Liver (tissue), 9 donors: Measurements from ENCODE around the gene DPYSL4. TPM values are rescaled to one million over a fixed set of nuclear protein-coding genes. Genes with fewer than 3 reads are reported as not detected.

Experiments used
- DNase-seq: peaks from one replicate; pipeline ENCODE4 v3.0.0-alpha.2; 2017; ENCODE audit warnings: low spot score
- H3K27ac ChIP-seq, 2 donors: one replicate each; pipeline ENCODE4 v1.7.0; 2013; ENCODE audit warnings: inconsistent platforms in 2 of 2, low read length in 2 of 2, control low read depth in 1 of 2, low read depth in 1 of 2, mild to moderate bottlenecking in 1 of 2
- H3K27me3 ChIP-seq, 4 donors: one replicate each; pipeline versions ENCODE4 v1.6.1 to v1.7.0; 2013; ENCODE audit warnings: low read length in 3 of 4, inconsistent platforms in 1 of 4, mild to moderate bottlenecking in 1 of 4, moderate library complexity in 1 of 4; ENCODE audit not compliant: control insufficient read depth in 4 of 4, insufficient read depth in 4 of 4
- H3K36me3 ChIP-seq, 4 donors: one replicate each; pipeline versions ENCODE4 v1.6.1 to v1.7.0; 2013; ENCODE audit warnings: low read length in 3 of 4, mild to moderate bottlenecking in 3 of 4, low read depth in 1 of 4, moderate library complexity in 1 of 4; ENCODE audit not compliant: control insufficient read depth in 4 of 4, insufficient read depth in 3 of 4
- H3K4me1 ChIP-seq, 4 donors: one replicate each; pipeline versions ENCODE4 v1.6.1 to v1.7.0; 2013; ENCODE audit warnings: low read length in 3 of 4, mild to moderate bottlenecking in 3 of 4, moderate library complexity in 1 of 4; ENCODE audit not compliant: control insufficient read depth in 4 of 4, insufficient read depth in 4 of 4
- H3K4me3 ChIP-seq, 3 donors: one replicate each; pipeline versions ENCODE4 v1.6.1 to v1.7.0; 2013; ENCODE audit warnings: low read length in 3 of 3, control low read depth in 1 of 3, low read depth in 1 of 3, mild to moderate bottlenecking in 1 of 3
- H3K9ac ChIP-seq, 2 donors: one replicate each; pipeline ENCODE4 v1.7.0; 2013; ENCODE audit warnings: low read length in 2 of 2, mild to moderate bottlenecking in 2 of 2, moderate library complexity in 2 of 2, control low read depth in 1 of 2, low read depth in 1 of 2
- H3K9me3 ChIP-seq, 4 donors: one replicate each; pipeline versions ENCODE4 v1.6.1 to v1.7.0; 2013; ENCODE audit warnings: low read length in 3 of 4; ENCODE audit not compliant: control insufficient read depth in 4 of 4
- HNF4A ChIP-seq, 2 donors: conservative IDR thresholded peaks; 2 replicates each; pipeline ENCODE4 v1.6.1; 2016; ENCODE audit warnings: antibody characterized with exemption in 2 of 2, mild to moderate bottlenecking in 2 of 2
- HNF4G ChIP-seq: IDR thresholded peaks from 2 replicates; pipeline ENCODE4 v1.6.1; 2016; ENCODE audit warnings: antibody characterized with exemption
- NR2F2 ChIP-seq: IDR thresholded peaks from 2 replicates; pipeline ENCODE4 v1.6.1; 2016; ENCODE audit warnings: antibody characterized with exemption
- RAD21 ChIP-seq, 2 donors: IDR thresholded peaks; 2 replicates each; pipeline ENCODE4 v1.6.1; 2016; ENCODE audit warnings: antibody characterized with exemption in 2 of 2, mild to moderate bottlenecking in 2 of 2
- REST ChIP-seq: IDR thresholded peaks from 2 replicates; pipeline ENCODE4 v1.6.1; 2016; ENCODE audit warnings: antibody characterized with exemption, mild to moderate bottlenecking
- RXRA ChIP-seq, 2 donors: IDR thresholded peaks; 2 replicates each; pipeline ENCODE4 v1.6.1; 2017 to 2018; ENCODE audit warnings: antibody characterized with exemption in 2 of 2, mild to moderate bottlenecking in 1 of 2
- SP1 ChIP-seq: IDR thresholded peaks from 2 replicates; pipeline ENCODE4 v1.6.1; 2018; ENCODE audit warnings: antibody characterized with exemption, mild to moderate bottlenecking
- TAF1 ChIP-seq: conservative IDR thresholded peaks from 2 replicates; pipeline ENCODE4 v1.6.1; 2016; ENCODE audit warnings: antibody characterized with exemption, mild to moderate bottlenecking
- YY1 ChIP-seq: IDR thresholded peaks from 2 replicates; pipeline ENCODE4 v1.6.1; 2016; ENCODE audit warnings: antibody characterized with exemption, mild to moderate bottlenecking
- ZBTB33 ChIP-seq: IDR thresholded peaks from 2 replicates; pipeline ENCODE4 v1.6.1; 2016; ENCODE audit warnings: antibody characterized with exemption
- WGBS: extraction: QIAGEN DNeasy Blood & Tissue Kit; methylation state at CpG from one replicate; pipeline ENCODE4 v1.1.7; 2013; 5-methylcytosine and 5-hydroxymethylcytosine counted together
- polyA plus RNA-seq, 2 donors: library from polyadenylated mRNA; stranded (reverse) in 1 of 2; unstranded in 1 of 2; fragments of 200-250 nt in 1 of 2; fragments of >200 nt in 1 of 2; fragmentation: Nextera tagmentation in 1 of 2; extraction: Ambion mirVana in 1 of 2; gene quantifications; one replicate each; pipeline versions ENCODE4 v1.2.1 to v1.2.3, GENCODE V29; 2013 to 2015
- total RNA-seq, 2 donors: library from RNA; depleted of rRNA; stranded (reverse); fragments of >200 nt; gene quantifications; one replicate each; pipeline ENCODE4 v1.2.3, GENCODE V29; 2014
- TF ChIP-seq, protein P1 (sequence below): IDR thresholded peaks from 2 replicates; pipeline ENCODE4 v1.6.1; 2016; ENCODE audit warnings: antibody characterized with exemption
- donor health status: healthy.
- donor health status: healthy.
- donor health status: healthy.
- donor health status: healthy.
- donor health status: healthy.

Gene DPYSL4
- total and polyA plus RNA-seq, 4 donors = 0.19 to 2.2 (median 0.26) TPM

- Histone ChIP-seq H3K36me3 (no peaks in the 10 kb centered on the region), H3K27me3 (peaks cover 0 to 3% (median 2%) of the 10 kb centered on the region in 4 donors)
- 58% methylated on average over 16 of the region's 16 CpGs for WGBS
These were observed 23.4 kb upstream of the DPYSL4 start for GRCh38 chr10:132163278-132163765.

GRCh38 chr10:132163826-132164515 lies 22.8 kb upstream of the DPYSL4 start:
- Histone ChIP-seq H3K4me1 (peaks cover 0 to 7% (median 1%) of the 10 kb centered on the region in 4 donors), H3K36me3 (no peaks in the 10 kb centered on the region), H3K9ac (no peak overlapping the region), H3K9me3 (no peaks in the 10 kb centered on the region), H3K4me3 (no peak overlapping the region), H3K27me3 (peaks cover 0 to 3% (median 2%) of the 10 kb centered on the region in 4 donors), H3K27ac (no peak overlapping the region)
- 86% methylated on average over 17 of the region's 17 CpGs for WGBS
- DNase-seq = no peak
- TF ChIP-seq HNF4A (conservative IDR thresholded peaks at IDR 0.05) (no peak), RXRA (IDR thresholded peaks at IDR 0.05) (no peak), SP1 (no peak), YY1 (no peak), ZBTB33 (no peak), TAF1 (no peak)
- TF ChIP-seq, protein P1, sequence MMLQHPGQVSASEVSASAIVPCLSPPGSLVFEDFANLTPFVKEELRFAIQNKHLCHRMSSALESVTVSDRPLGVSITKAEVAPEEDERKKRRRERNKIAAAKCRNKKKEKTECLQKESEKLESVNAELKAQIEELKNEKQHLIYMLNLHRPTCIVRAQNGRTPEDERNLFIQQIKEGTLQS = no peak

More at GRCh38 chr10:132163278-132163765, 23.4 kb upstream of the DPYSL4 start:
- Histone ChIP-seq H3K9ac (no peak overlapping the region), H3K4me3 (no peak overlapping the region), H3K27ac (no peak overlapping the region), H3K9me3 (no peaks in the 10 kb centered on the region), H3K4me1 (peaks cover 0 to 7% (median 1%) of the 10 kb centered on the region in 4 donors)
- no peak for DNase-seq
- no peak for TF ChIP-seq YY1
- TF ChIP-seq TAF1 = no peak
- no peak for TF ChIP-seq HNF4G
- TF ChIP-seq ZBTB33 = no peak
- TF ChIP-seq RXRA (IDR thresholded peaks at IDR 0.05) = no peak
- no peak for TF ChIP-seq RAD21 (IDR thresholded peaks at IDR 0.05)
- TF ChIP-seq SP1 = no peak
- no peak for TF ChIP-seq HNF4A (conservative IDR thresholded peaks at IDR 0.05)
- no peak for TF ChIP-seq NR2F2
- no peak for TF ChIP-seq REST
